WI38 (cell line): ENCODE measurements around the gene PTPRE.

Experiments
- H3K4me3 ChIP-seq: 2 replicates; pipeline ENCODE4 v1.5.1; 2011; ENCODE audit warnings: low read depth, mild to moderate bottlenecking, control low read depth, low read length
- TF ChIP-seq, protein P1 (sequence below): IDR thresholded peaks from 2 replicates; pipeline ENCODE4 v1.5.1; 2012; ENCODE audit warnings: low read depth, mild to moderate bottlenecking, control low read depth, low read length

PTPRE gene

GRCh38 chr10:127945948-127946711 lies 39.2 kb downstream of the PTPRE start:
- H3K4me3 ChIP-seq: no peak overlapping the region
- TF ChIP-seq, protein P1, sequence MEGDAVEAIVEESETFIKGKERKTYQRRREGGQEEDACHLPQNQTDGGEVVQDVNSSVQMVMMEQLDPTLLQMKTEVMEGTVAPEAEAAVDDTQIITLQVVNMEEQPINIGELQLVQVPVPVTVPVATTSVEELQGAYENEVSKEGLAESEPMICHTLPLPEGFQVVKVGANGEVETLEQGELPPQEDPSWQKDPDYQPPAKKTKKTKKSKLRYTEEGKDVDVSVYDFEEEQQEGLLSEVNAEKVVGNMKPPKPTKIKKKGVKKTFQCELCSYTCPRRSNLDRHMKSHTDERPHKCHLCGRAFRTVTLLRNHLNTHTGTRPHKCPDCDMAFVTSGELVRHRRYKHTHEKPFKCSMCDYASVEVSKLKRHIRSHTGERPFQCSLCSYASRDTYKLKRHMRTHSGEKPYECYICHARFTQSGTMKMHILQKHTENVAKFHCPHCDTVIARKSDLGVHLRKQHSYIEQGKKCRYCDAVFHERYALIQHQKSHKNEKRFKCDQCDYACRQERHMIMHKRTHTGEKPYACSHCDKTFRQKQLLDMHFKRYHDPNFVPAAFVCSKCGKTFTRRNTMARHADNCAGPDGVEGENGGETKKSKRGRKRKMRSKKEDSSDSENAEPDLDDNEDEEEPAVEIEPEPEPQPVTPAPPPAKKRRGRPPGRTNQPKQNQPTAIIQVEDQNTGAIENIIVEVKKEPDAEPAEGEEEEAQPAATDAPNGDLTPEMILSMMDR: no peak

GRCh38 chr10:127947211-127947610 lies 40.3 kb downstream of the PTPRE start:
- no peak overlapping the region for H3K4me3 ChIP-seq
- TF ChIP-seq, protein P1: no peak

GRCh38 chr10:127948791-127949190 lies 41.9 kb downstream of the PTPRE start:
- TF ChIP-seq, protein P1: no peak
- H3K4me3 ChIP-seq: no peak overlapping the region

DNA sequence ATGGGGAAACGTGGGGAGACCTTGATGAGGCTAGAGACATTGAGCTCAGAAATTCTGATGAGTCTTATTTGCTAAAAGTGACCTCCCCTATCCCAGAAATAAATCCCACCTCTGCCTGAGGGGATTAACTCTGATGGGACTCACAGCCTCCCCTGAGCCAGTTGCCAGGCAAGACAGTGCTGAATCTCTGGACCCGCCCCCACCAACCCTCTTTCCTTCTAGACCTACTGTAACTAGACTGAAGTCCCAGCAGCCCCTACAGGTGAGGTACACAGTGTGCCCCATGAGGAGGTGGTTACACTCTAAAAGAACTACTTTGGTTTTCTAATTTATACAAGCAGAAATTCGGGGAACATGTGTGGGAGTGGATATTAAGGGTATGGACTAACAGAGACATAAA lies 42.9 kb downstream of the PTPRE start:
- no peak overlapping the region for H3K4me3 ChIP-seq

GRCh38 chr10:127951861-127952574 lies 45.1 kb downstream of the PTPRE start:
- TF ChIP-seq, protein P1: no peak
- no peak overlapping the region for H3K4me3 ChIP-seq

More for the DNA sequence above, 42.9 kb downstream of the PTPRE start:
- TF ChIP-seq, protein P1: no peak

GRCh38 chr10:127952575-127952869 lies 45.6 kb downstream of the PTPRE start:
- TF ChIP-seq, protein P1: no peak
- H3K4me3 ChIP-seq: no peak overlapping the region

GRCh38 chr10:127952918-127953317 lies 46.0 kb downstream of the PTPRE start:
- H3K4me3 ChIP-seq: no peak overlapping the region
- TF ChIP-seq, protein P1: no peak
